GM19239 (cell line): Measurements from ENCODE around the gene DNAH10.
"Not testable (repeated sequence)": the region's sequence is repeated elsewhere in the genome, so short reads cannot be mapped to it uniquely, and the experiment has no call there.

Experiments used
- DNase-seq: peaks from one replicate; pipeline ENCODE4 v3.0.0; 2011; ENCODE audit warnings: low spot score; ENCODE audit not compliant: insufficient read length
- FAIRE-seq: peaks from 2 replicates; lab custom pipeline; 2011; peaks lifted over from hg19 to GRCh38; lab: Jason Lieb, UNC

DNAH10 gene

GRCh38 chr12:123942911-123943648 is 181.0 kb downstream of the DNAH10 start:
- DNase-seq: no peak
- no peak for FAIRE-seq

- DNase-seq (no peak), FAIRE-seq (no peak)
These were observed 181.7 kb downstream of the DNAH10 start for GRCh38 chr12:123943816-123944215.

GRCh38 chr12:123944696-123945095 is 182.6 kb downstream of the DNAH10 start:
- no peak for FAIRE-seq
- no peak for DNase-seq

- no peak for FAIRE-seq
- DNase-seq: no peak
These were observed 183.4 kb downstream of the DNAH10 start for GRCh38 chr12:123945287-123946151.

GRCh38 chr12:123946152-123946515 is 184.0 kb downstream of the DNAH10 start:
- DNase-seq (no peak), FAIRE-seq (no peak)

- not testable (repeated sequence) for DNase-seq, FAIRE-seq
These were observed 184.7 kb downstream of the DNAH10 start for GRCh38 chr12:123946516-123947505.

GRCh38 chr12:123947531-123947930 is 185.4 kb downstream of the DNAH10 start:
- not testable (repeated sequence) for DNase-seq, FAIRE-seq

GRCh38 chr12:123948401-123948795 is 186.3 kb downstream of the DNAH10 start:
- FAIRE-seq (no peak), DNase-seq (no peak)

- DNase-seq: no peak
- FAIRE-seq: no peak
These were observed 187.0 kb downstream of the DNAH10 start for GRCh38 chr12:123948796-123949769.

GRCh38 chr12:123949770-123950165 is 187.7 kb downstream of the DNAH10 start:
- DNase-seq: no peak
- FAIRE-seq: no peak

- no peak for FAIRE-seq
- DNase-seq: no peak
These were observed 188.6 kb downstream of the DNAH10 start for GRCh38 chr12:123950476-123951349.

GRCh38 chr12:123951467-123951866 is 189.4 kb downstream of the DNAH10 start:
- no peak for FAIRE-seq

GRCh38 chr12:123952037-123952436 is 189.9 kb downstream of the DNAH10 start:
- no peak for DNase-seq
- FAIRE-seq: no peak

More at GRCh38 chr12:123951467-123951866, 189.4 kb downstream of the DNAH10 start:
- no peak for DNase-seq

GRCh38 chr12:123954647-123955350 is 192.7 kb downstream of the DNAH10 start:
- FAIRE-seq (no peak), DNase-seq (no peak)

GRCh38 chr12:123956249-123956648 is 194.1 kb downstream of the DNAH10 start:
- no peak for DNase-seq
- FAIRE-seq: no peak

GRCh38 chr12:123957196-123957595 is 195.1 kb downstream of the DNAH10 start:
- no peak for DNase-seq
- no peak for FAIRE-seq

GRCh38 chr12:123958462-123958861 is 196.4 kb downstream of the DNAH10 start:
- FAIRE-seq (no peak), DNase-seq (no peak)
